ENCODE data around the gene AIG1.

The AIG1 gene

DNA sequence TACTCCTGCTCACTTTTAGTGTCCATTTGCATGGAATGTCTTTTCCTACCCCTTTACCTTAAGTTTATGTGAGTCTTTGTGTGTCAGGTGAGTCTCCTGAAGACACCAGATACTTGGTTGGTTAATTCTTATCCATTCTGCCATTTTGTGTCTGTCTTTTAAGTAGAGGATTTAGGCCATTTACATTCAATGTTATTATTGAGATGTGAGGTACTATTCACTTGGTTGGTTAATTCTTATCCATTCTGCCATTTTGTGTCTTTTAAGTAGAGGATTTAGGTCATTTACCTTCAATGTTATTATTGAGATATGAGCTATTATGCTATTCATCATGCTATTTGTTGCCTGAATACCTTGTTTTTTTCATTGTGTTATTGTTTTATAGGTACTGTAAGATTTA, 113.8 kb downstream of the AIG1 start:
- H3K4me1 ChIP-seq: no peaks in the 10 kb centered on the region
- no peaks in the 10 kb centered on the region for H3K36me3 ChIP-seq (ENCODE audit: control insufficient read depth, insufficient read depth, low read length)
- no peaks in the 10 kb centered on the region for H3K9me3 ChIP-seq (ENCODE audit: control insufficient read depth, low read length)
- no peak overlapping the region for H3K27ac ChIP-seq
- peaks cover 11% of the 10 kb centered on the region for H3K79me2 ChIP-seq
- no peak overlapping the region for H2AFZ ChIP-seq
- no peaks in the 10 kb centered on the region for H3K27me3 ChIP-seq (ENCODE audit: control insufficient read depth, insufficient read depth, low read length)
- TF ChIP-seq CTCF (IDR thresholded peaks at IDR 0.05): no peak
- no peak overlapping the region for H3K9ac ChIP-seq
- H3K4me3 ChIP-seq (ENCODE audit: low read depth, low read length): no peak overlapping the region
- H3K4me2 ChIP-seq (ENCODE audit: low read length): no peak overlapping the region

- no peaks in the 10 kb centered on the region for H3K36me3 ChIP-seq (ENCODE audit: control insufficient read depth, insufficient read depth, low read length)
- no peak for TF ChIP-seq CTCF (IDR thresholded peaks at IDR 0.05)
- H3K9ac ChIP-seq: no peak overlapping the region
- H2AFZ ChIP-seq: no peak overlapping the region
- H3K4me2 ChIP-seq (ENCODE audit: low read length): no peak overlapping the region
- H3K9me3 ChIP-seq (ENCODE audit: control insufficient read depth, low read length): no peaks in the 10 kb centered on the region
- H3K27me3 ChIP-seq (ENCODE audit: control insufficient read depth, insufficient read depth, low read length): no peaks in the 10 kb centered on the region
- peaks cover 11% of the 10 kb centered on the region for H3K79me2 ChIP-seq
- H3K4me1 ChIP-seq: no peaks in the 10 kb centered on the region
- no peak overlapping the region for H3K4me3 ChIP-seq (ENCODE audit: low read depth, low read length)
- no peak overlapping the region for H3K27ac ChIP-seq
These were observed 114.3 kb downstream of the AIG1 start for GRCh38 chr6:143174951-143175350.

DNA sequence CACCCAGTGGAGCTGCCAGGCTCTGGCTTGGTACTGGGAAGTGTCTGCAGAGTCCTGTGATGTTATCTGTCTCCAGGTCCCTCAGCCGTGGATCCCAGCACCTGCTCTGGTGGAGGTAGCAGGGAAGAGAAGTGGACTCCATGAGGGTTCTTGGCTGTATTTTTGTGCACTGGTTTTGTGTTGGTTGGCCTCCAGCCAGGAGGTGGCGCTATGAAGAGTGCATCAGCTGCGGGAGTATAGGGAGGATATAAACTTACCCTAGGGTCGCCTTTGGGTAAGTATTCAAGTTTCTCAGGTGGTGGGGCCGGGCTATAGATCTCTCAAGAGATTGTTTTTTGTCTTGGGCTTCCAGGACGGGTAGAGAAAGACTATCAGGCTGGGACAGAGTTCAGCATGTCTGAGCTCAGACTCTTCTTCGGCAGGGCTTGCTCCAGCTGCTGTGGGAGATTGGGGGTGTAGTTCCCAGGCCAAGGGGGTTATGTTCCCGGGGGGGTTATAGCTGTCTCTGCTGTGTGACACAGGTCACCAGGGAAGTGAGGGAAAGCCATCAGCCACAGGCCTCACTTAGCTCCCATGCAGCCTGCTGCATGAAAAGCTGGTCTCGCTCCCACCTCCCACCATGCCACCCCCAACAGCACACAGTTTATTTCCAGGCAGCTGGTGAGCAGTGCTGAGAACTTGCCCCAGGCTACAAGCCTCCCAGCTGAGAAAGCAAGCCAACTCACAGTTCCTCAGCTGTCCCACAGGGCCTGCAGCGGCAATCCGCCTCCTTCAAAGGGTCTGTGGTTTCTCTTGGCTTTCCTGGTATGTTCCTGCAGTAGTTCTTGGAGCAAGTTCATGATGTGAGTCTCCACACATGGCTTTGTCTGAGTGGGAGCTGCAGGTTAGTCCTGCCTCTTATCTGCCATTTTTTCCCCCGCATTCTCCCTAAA, 115.7 kb downstream of the AIG1 start:
- Histone ChIP-seq H3K27ac (no peak overlapping the region), H3K36me3 (ENCODE audit: control insufficient read depth, insufficient read depth, low read length) (no peaks in the 10 kb centered on the region), H3K27me3 (ENCODE audit: control insufficient read depth, insufficient read depth, low read length) (no peaks in the 10 kb centered on the region), H3K4me2 (ENCODE audit: low read length) (no peak overlapping the region), H3K9ac (no peak overlapping the region), H3K79me2 (peaks cover 11% of the 10 kb centered on the region), H3K4me3 (ENCODE audit: low read depth, low read length) (no peak overlapping the region), H3K9me3 (ENCODE audit: control insufficient read depth, low read length) (no peaks in the 10 kb centered on the region), H2AFZ (no peak overlapping the region), H3K4me1 (no peaks in the 10 kb centered on the region)
- TF ChIP-seq CTCF (IDR thresholded peaks at IDR 0.05): no peak

DNA sequence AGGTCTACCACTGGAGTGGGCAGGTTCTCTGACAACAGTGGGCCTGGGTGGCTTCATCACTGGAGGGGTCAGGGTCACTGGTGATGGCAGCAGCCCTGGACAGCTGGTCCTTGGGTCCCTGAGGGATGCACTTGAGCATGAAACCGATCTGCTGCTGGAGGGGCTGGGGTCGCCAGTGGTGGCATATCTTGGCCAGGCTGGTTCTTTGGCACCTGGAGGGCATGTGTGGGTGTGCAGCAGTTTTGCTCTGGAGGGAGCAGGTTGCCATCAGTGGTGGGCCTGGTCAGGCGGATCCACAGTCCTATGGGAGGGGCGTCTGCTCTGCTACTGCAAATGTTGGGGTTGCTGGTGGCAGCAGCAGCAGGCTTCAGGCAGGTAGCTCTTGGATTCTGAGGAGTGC, 117.0 kb downstream of the AIG1 start:
- H3K4me2 ChIP-seq (ENCODE audit: low read length): no peak overlapping the region
- H2AFZ ChIP-seq: no peak overlapping the region
- H3K4me1 ChIP-seq: no peaks in the 10 kb centered on the region
- no peaks in the 10 kb centered on the region for H3K36me3 ChIP-seq (ENCODE audit: control insufficient read depth, insufficient read depth, low read length)
- no peak overlapping the region for H3K27ac ChIP-seq
- TF ChIP-seq CTCF (IDR thresholded peaks at IDR 0.05): no peak
- H3K9ac ChIP-seq: no peak overlapping the region
- H3K4me3 ChIP-seq (ENCODE audit: low read depth, low read length): no peak overlapping the region
- H3K27me3 ChIP-seq (ENCODE audit: control insufficient read depth, insufficient read depth, low read length): no peaks in the 10 kb centered on the region
- H3K9me3 ChIP-seq (ENCODE audit: control insufficient read depth, low read length): no peaks in the 10 kb centered on the region
- peaks cover 11% of the 10 kb centered on the region for H3K79me2 ChIP-seq

DNA sequence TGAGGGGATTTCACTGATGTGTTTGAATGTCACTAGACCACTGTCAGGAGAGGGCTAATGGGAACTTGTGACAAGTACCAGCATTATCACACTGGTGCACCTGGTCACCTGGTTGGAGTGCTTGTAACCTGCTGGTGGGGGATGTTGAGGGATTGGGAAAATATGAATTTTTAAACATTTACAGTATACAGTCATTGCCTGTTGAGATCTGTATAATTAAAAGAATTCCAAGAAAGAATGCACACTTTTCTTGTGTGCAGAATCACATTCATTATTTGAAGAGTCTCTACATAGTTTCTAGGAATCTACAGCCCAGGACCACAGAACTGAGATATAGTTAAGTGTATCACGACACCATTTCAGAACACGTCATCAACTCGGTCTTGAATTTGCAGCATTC, 118.4 kb downstream of the AIG1 start:
- no peaks in the 10 kb centered on the region for H3K4me1 ChIP-seq
- H3K4me3 ChIP-seq (ENCODE audit: low read depth, low read length): no peak overlapping the region
- H3K27ac ChIP-seq: no peak overlapping the region
- H3K27me3 ChIP-seq (ENCODE audit: control insufficient read depth, insufficient read depth, low read length): no peaks in the 10 kb centered on the region
- H3K36me3 ChIP-seq (ENCODE audit: control insufficient read depth, insufficient read depth, low read length): no peaks in the 10 kb centered on the region
- no peaks in the 10 kb centered on the region for H3K9me3 ChIP-seq (ENCODE audit: control insufficient read depth, low read length)
- H2AFZ ChIP-seq: no peak overlapping the region
- TF ChIP-seq CTCF (IDR thresholded peaks at IDR 0.05): no peak
- no peak overlapping the region for H3K4me2 ChIP-seq (ENCODE audit: low read length)
- H3K79me2 ChIP-seq: peaks cover 11% of the 10 kb centered on the region
- H3K9ac ChIP-seq: no peak overlapping the region

All from parathyroid adenoma (tissue), 2 donors.